K562 (cell line): ENCODE results near the gene SSU72. TPM values are rescaled to one million over a fixed set of nuclear protein-coding genes. Genes with fewer than 3 reads are reported as not detected.
A peak's percentile ranks its signal among the peaks of the same experiment; 100 is the strongest.

ENCODE experiments used
- ATAC-seq: fragments of 200-7000 bp; cut with Tn5 transposase; 3 replicates; pipeline ENCODE4 v1.9.1; 2020; ENCODE audit warnings: moderate library complexity
- BruUV-seq: library from RNA; stranded (reverse); fragments of 400-500 nt; replicated peaks from 2 replicates; lab custom pipeline; 2021; lab: Mats Ljungman, UMichigan
- CTCF ChIA-PET: fragments of 300-600 bp; formaldehyde crosslinking; extraction: SDS; loops from one replicate; lab custom pipeline; 2021; ENCODE audit warnings: low intra/inter-chr PET ratio; lab: Yijun Ruan, JAX
- POLR2A ChIA-PET: fragments of 300-600, 350-650 bp; sonication (Branson Sonifier 250); formaldehyde crosslinking; extraction: SDS; loops from one replicate; lab custom pipeline; 2021; ENCODE audit warnings: antibody characterized with exemption, inconsistent platforms; lab: Yijun Ruan, JAX
- DNase-seq, 4 experiments: peaks; one replicate each; pipeline versions ENCODE4 v3.0.0 to v3.0.0-alpha.2; 2011 to 2018; ENCODE audit warnings: low spot score in 3 of 4, mixed read lengths in 3 of 4; ENCODE audit errors: extremely low read depth in 1 of 4
- FAIRE-seq: peaks from 2 replicates; lab custom pipeline; 2011; peaks lifted over from hg19 to GRCh38; lab: Jason Lieb, UNC
- H2AFZ ChIP-seq: 2 replicates; pipeline ENCODE4 v1.6.0; 2011; ENCODE audit warnings: low read depth, low read length, control low read depth, inconsistent platforms
- H3K27ac ChIP-seq: fragments of 200-600 bp; 3 replicates; pipeline ENCODE4 v1.8.0; 2011; ENCODE audit warnings: low read depth, mild to moderate bottlenecking, control low read depth, inconsistent platforms, low read length, moderate library complexity, mixed read lengths; ENCODE audit errors: extremely low read depth
- H3K27me3 ChIP-seq, 2 experiments: fragments of 300-600 bp in 1 of 2; 2 replicates in 1 of 2; 3 replicates in 1 of 2; pipeline versions ENCODE4 v1.6.0 to v1.8.0; 2011; ENCODE audit warnings: inconsistent platforms in 2 of 2, low read length in 2 of 2, mild to moderate bottlenecking in 1 of 2, mixed read lengths in 1 of 2, moderate library complexity in 1 of 2; ENCODE audit not compliant: control insufficient read depth in 2 of 2, insufficient read depth in 2 of 2
- H3K36me3 ChIP-seq: fragments of 300-600 bp; 3 replicates; pipeline ENCODE4 v1.8.0; 2011; ENCODE audit warnings: mild to moderate bottlenecking, low read length, inconsistent platforms; ENCODE audit not compliant: control insufficient read depth, insufficient read depth
- H3K4me1 ChIP-seq, 2 experiments: fragments of 200-600 bp in 1 of 2; replicated peaks in 1 of 2; 2 replicates in 1 of 2; 3 replicates in 1 of 2; pipeline versions ENCODE4 v1.5.1 to v1.8.0; 2011; ENCODE audit warnings: inconsistent platforms in 2 of 2, low read length in 2 of 2, mild to moderate bottlenecking in 1 of 2, mixed read lengths in 1 of 2, moderate library complexity in 1 of 2; ENCODE audit not compliant: control insufficient read depth in 2 of 2, insufficient read depth in 2 of 2
- H3K4me2 ChIP-seq: 2 replicates; pipeline ENCODE4 v1.6.1; 2011; ENCODE audit warnings: low read length, control low read depth, inconsistent platforms, mixed read lengths; ENCODE audit not compliant: insufficient read depth
- H3K4me3 ChIP-seq: fragments of 200-600 bp; sonication (generic), shearing (Covaris generic); 2 replicates; pipeline ENCODE4 v1.5.1; 2016; ENCODE audit warnings: control low read depth, inconsistent platforms
- H3K79me2 ChIP-seq: fragments of 200-600 bp; 3 replicates; pipeline ENCODE4 v1.8.0; 2011; ENCODE audit warnings: low read length, inconsistent platforms; ENCODE audit not compliant: control insufficient read depth, insufficient read depth
- H3K9ac ChIP-seq, 2 experiments: 2 replicates each; pipeline versions ENCODE4 v1.6.0 to v1.6.1; 2011; ENCODE audit warnings: low read depth in 2 of 2, low read length in 2 of 2, control low read depth in 1 of 2, inconsistent platforms in 1 of 2, mild to moderate bottlenecking in 1 of 2, mixed read lengths in 1 of 2; ENCODE audit not compliant: insufficient read depth in 1 of 2
- H3K9me1 ChIP-seq: one replicate; pipeline ENCODE4 v1.6.0; 2011; ENCODE audit warnings: inconsistent platforms, mild to moderate bottlenecking, low read length, moderate library complexity; ENCODE audit not compliant: control insufficient read depth, insufficient read depth
- H3K9me3 ChIP-seq: replicated peaks from 2 replicates; pipeline ENCODE4 v1.5.1; 2011; ENCODE audit warnings: low read depth, low read length, inconsistent platforms; ENCODE audit not compliant: control insufficient read depth, insufficient read depth
- H4K20me1 ChIP-seq: replicated peaks from 2 replicates; pipeline ENCODE4 v1.6.1; 2011; ENCODE audit warnings: low read length, inconsistent platforms, mixed read lengths; ENCODE audit not compliant: control insufficient read depth, insufficient read depth
- ATF7 ChIP-seq: fragments of 450-650 bp; IDR thresholded peaks from 2 replicates; pipeline ENCODE4 v1.7.1; 2014; ENCODE audit warnings: mild to moderate bottlenecking, moderate library complexity
- NFATC3 ChIP-seq: fragments of 450-650 bp; IDR thresholded peaks from 2 replicates; pipeline ENCODE4 v1.6.1; 2017; ENCODE audit warnings: mild to moderate bottlenecking
- NKRF ChIP-seq: fragments of 450-650 bp; IDR thresholded peaks from 2 replicates; pipeline ENCODE4 v1.6.1; 2016; ENCODE audit warnings: borderline replicate concordance
- POLR2A ChIP-seq: fragments of 450-650 bp; conservative IDR thresholded peaks from 2 replicates; pipeline ENCODE4 v1.6.1; 2016
- POLR2G ChIP-seq: fragments of 200-400 bp; formaldehyde crosslinking; IDR thresholded peaks from 2 replicates; pipeline ENCODE4 v1.6.1; 2017; ENCODE audit warnings: low read depth, mild to moderate bottlenecking, antibody characterized with exemption, low read length, moderate library complexity
- SIN3B ChIP-seq: fragments of 450-650 bp; IDR thresholded peaks from 2 replicates; pipeline ENCODE4 v1.6.1; 2017; ENCODE audit warnings: low read depth, mild to moderate bottlenecking, moderate library complexity
- ZNF133 ChIP-seq: fragments of 250-450 bp; sonication (Bioruptor Pico); IDR thresholded peaks from 2 replicates; pipeline ENCODE4 v1.4.0; 2020; ENCODE audit warnings: mild to moderate bottlenecking
- ZNF41 ChIP-seq: fragments of 250-450 bp; sonication (Bioruptor Pico); conservative IDR thresholded peaks from 2 replicates; pipeline ENCODE4 v1.4.0; 2020; ENCODE audit warnings: mild to moderate bottlenecking
- ZNF77 ChIP-seq: fragments of 250-450 bp; sonication (Bioruptor Pico); IDR thresholded peaks from 2 replicates; pipeline ENCODE4 v1.5.0; 2020
- WGBS: fragments of 100-300 bp; shearing (Covaris generic); methylation state at CpG from one replicate; pipeline ENCODE4 v1.1.6; 2016; ENCODE audit warnings: low coverage, mixed read lengths; ENCODE audit not compliant: insufficient coverage; ENCODE audit errors: missing lambda C conversion rate; 5-methylcytosine and 5-hydroxymethylcytosine counted together
- in situ Hi-C: fragments of 300-500 bp; cut with MboI; formaldehyde crosslinking; loops from 4 replicates; pipeline ENCODE4 v1.15.0; 2018; ENCODE audit warnings: inconsistent platforms, mixed read lengths
- intact Hi-C: fragments of 100-400 bp; cut with micrococcal nuclease; formaldehyde crosslinking; loops from 2 replicates; pipeline ENCODE4 v1.14.2; 2022
- polyA plus RNA-seq, 8 experiments: library from polyadenylated mRNA; depleted of rRNA in 4 of 8; stranded (reverse) in 5 of 8; unstranded in 3 of 8; fragments of >200 nt; fragmentation: Nextera tagmentation in 2 of 8; fragmentation: Illumina TruSeq in 1 of 8; extraction: Ambion mirVana in 2 of 8; extraction: Trizol in 1 of 8; gene quantifications; 2 replicates each; pipeline versions ENCODE4 v1.2.1 to v1.2.3, GENCODE V29; 2011 to 2014; ENCODE audit warnings: inconsistent platforms in 1 of 8, missing spikeins in 1 of 8
- total RNA-seq, 7 experiments: library from RNA; depleted of rRNA in 6 of 7; stranded (reverse); fragments of >200 nt in 6 of 7; fragmentation: Illumina TruSeq in 2 of 7; extraction: Trizol in 2 of 7; gene quantifications; 2 replicates each; pipeline versions ENCODE4 v1.2.1 to v1.2.3, GENCODE V29; 2011 to 2021; ENCODE audit warnings: low replicate concordance in 1 of 7

The SSU72 gene
- total and polyA plus RNA-seq, 9 of the 15 experiments (the other 6 are each of a cell fraction or from before 2014, with no cell fraction given) = 70.8 to 201 (median 94.6) TPM

- no peak overlapping the region for H3K4me2 ChIP-seq
- in situ Hi-C loops (no loop called here), intact Hi-C loops (no loop called here)
- H4K20me1 ChIP-seq = peaks cover 25% of the 10 kb centered on the region; the same call in 1 of the 2 replicates
- no peaks in the 10 kb centered on the region for H3K27me3 ChIP-seq
- POLR2A ChIA-PET = interaction anchor here (0.5 to 5.0 kb wide), 9 partner anchors 9 to 428 kb away, joined by 3 to 36 read pairs (median 3); no protein-coding TSS in a partner anchor
- 85% methylated on average over 17 of the region's 17 CpGs for whole genome bisulfite sequencing
- FAIRE-seq = peak; percentile 48
- no TSS peak for BruUV-seq
- H3K27ac ChIP-seq = no peak overlapping the region
- CTCF ChIA-PET = no interaction called here
- TF ChIP-seq ZNF133 (CRISPR knock-in tag) = no peak
- no peak for TF ChIP-seq ATF7
- TF ChIP-seq ZNF41 (CRISPR knock-in tag) = no peak
- peak; percentile 50; the same call in 1 of the 2 replicates for TF ChIP-seq POLR2G
- TF ChIP-seq POLR2A = peak; percentile 38; the same call in 1 of the 2 replicates
- no peak for TF ChIP-seq NFATC3
- TF ChIP-seq ZNF77 (CRISPR knock-in tag) = no peak
- no peak for TF ChIP-seq SIN3B
- TF ChIP-seq NKRF = no peak
- no peaks in the 10 kb centered on the region; the same call in 1 of the 2 replicates for H3K9me3 ChIP-seq
- peaks cover 48% of the 10 kb centered on the region for H3K79me2 ChIP-seq
- no peak overlapping the region for H2AFZ ChIP-seq
- H3K36me3 ChIP-seq = peaks cover 80% of the 10 kb centered on the region
- no peak overlapping the region; a peak in 1 of 4 replicates for H3K9ac ChIP-seq
- no peak overlapping the region for H3K4me3 ChIP-seq
- H3K9me1 ChIP-seq = peaks cover 3% of the 10 kb centered on the region
- peaks cover 0 to 32% of the 10 kb centered on the region in 2 experiments; a peak in 3 of 5 replicates for H3K4me1 ChIP-seq
- ATAC-seq = no peak
- no peak for DNase-seq
Measured at GRCh38 chr1:1559066-1559465, 15.6 kb downstream of the SSU72 start.
